HepG2 (cell line): ENCODE measurements around the gene MAPK7. TPM values are rescaled to one million over a fixed set of nuclear protein-coding genes. Genes with fewer than 3 reads are reported as not detected.

ENCODE experiments used
- CBX1 ChIP-seq: IDR thresholded peaks from one replicate; pipeline ENCODE4 v1.6.1; 2016; ENCODE audit warnings: antibody characterized with exemption, low read depth
- CREB1 ChIP-seq, 2 experiments: fragments of 450-650 bp in 1 of 2; IDR thresholded peaks; 2 replicates each; pipeline ENCODE4 v1.6.1; 2016 to 2017; ENCODE audit warnings: control low read depth in 1 of 2, mild to moderate bottlenecking in 1 of 2, missing compliant biosample characterization in 1 of 2, missing genetic modification characterization in 1 of 2
- DPF2 ChIP-seq: sonication (generic); formaldehyde crosslinking; IDR thresholded peaks from 2 replicates; pipeline ENCODE4 v1.4.0; 2020; ENCODE audit warnings: mild to moderate bottlenecking, low read depth, missing genetic modification reagents, borderline replicate concordance
- FOXC1 ChIP-seq: sonication (generic); formaldehyde crosslinking; IDR thresholded peaks from 2 replicates; pipeline ENCODE4 v1.8.0; 2022; ENCODE audit warnings: mild to moderate bottlenecking, missing genetic modification reagents, borderline replicate concordance
- GATA4 ChIP-seq: sonication (generic); IDR thresholded peaks from 2 replicates; pipeline ENCODE4 v1.6.1; 2016; ENCODE audit warnings: antibody characterized with exemption, low read depth, borderline replicate concordance
- GLI4 ChIP-seq: sonication (generic); formaldehyde crosslinking; IDR thresholded peaks from 2 replicates; pipeline ENCODE4 v1.5.1; 2020; ENCODE audit warnings: missing genetic modification reagents, mild to moderate bottlenecking, moderate library complexity, borderline replicate concordance
- HNF4G ChIP-seq, 2 experiments: sonication (generic) in 1 of 2; formaldehyde crosslinking in 1 of 2; IDR thresholded peaks; 2 replicates each; pipeline versions ENCODE4 v1.4.0 to v1.6.1; 2011 to 2020; ENCODE audit warnings: borderline replicate concordance in 2 of 2, low read depth in 2 of 2, mild to moderate bottlenecking in 2 of 2, low read length in 1 of 2, missing genetic modification reagents in 1 of 2, moderate library complexity in 1 of 2
- JDP2 ChIP-seq: sonication (generic); formaldehyde crosslinking; IDR thresholded peaks from 2 replicates; pipeline ENCODE4 v1.8.1; 2022; ENCODE audit warnings: missing genetic modification reagents, borderline replicate concordance
- MAFF ChIP-seq: IDR thresholded peaks from 2 replicates; pipeline ENCODE4 v1.6.1; 2011; ENCODE audit warnings: low read depth, low read length, improper control_type of control experiment
- MEF2D ChIP-seq: sonication (generic); formaldehyde crosslinking; IDR thresholded peaks from 2 replicates; pipeline ENCODE4 v1.5.1; 2020; ENCODE audit warnings: mild to moderate bottlenecking, missing genetic modification reagents
- RORA ChIP-seq: sonication (generic); formaldehyde crosslinking; IDR thresholded peaks from 2 replicates; pipeline ENCODE4 v1.5.0; 2020; ENCODE audit warnings: mild to moderate bottlenecking, missing genetic modification reagents, moderate library complexity
- SIN3A ChIP-seq: IDR thresholded peaks from 2 replicates; pipeline ENCODE4 v1.6.1; 2011; ENCODE audit warnings: low read depth, mild to moderate bottlenecking, control low read depth, low read length, borderline replicate concordance
- SIN3B ChIP-seq: fragments of 150-350 bp; IDR thresholded peaks from 2 replicates; pipeline ENCODE4 v1.6.1; 2014; ENCODE audit warnings: low read length
- ZFP36L1 ChIP-seq: sonication (generic); formaldehyde crosslinking; IDR thresholded peaks from 2 replicates; pipeline ENCODE4 v1.8.0; 2022; ENCODE audit warnings: mild to moderate bottlenecking, missing genetic modification reagents, moderate library complexity
- ZIK1 ChIP-seq: sonication (generic); formaldehyde crosslinking; IDR thresholded peaks from 2 replicates; pipeline ENCODE4 v1.5.0; 2020; ENCODE audit warnings: mild to moderate bottlenecking, low read depth, missing genetic modification reagents, borderline replicate concordance
- ZNF343 ChIP-seq: sonication (generic); formaldehyde crosslinking; IDR thresholded peaks from 2 replicates; pipeline ENCODE4 v1.4.0; 2020; ENCODE audit warnings: mild to moderate bottlenecking, missing genetic modification reagents
- ZNF460 ChIP-seq: sonication (generic); formaldehyde crosslinking; IDR thresholded peaks from 2 replicates; pipeline ENCODE4 v1.5.1; 2020; ENCODE audit warnings: missing genetic modification reagents, mild to moderate bottlenecking, borderline replicate concordance
- ZNF550 ChIP-seq: sonication (generic); formaldehyde crosslinking; IDR thresholded peaks from 2 replicates; pipeline ENCODE4 v1.4.0; 2020; ENCODE audit warnings: mild to moderate bottlenecking, missing genetic modification reagents, borderline replicate concordance
- ZNF552 ChIP-seq: sonication (generic); formaldehyde crosslinking; IDR thresholded peaks from 2 replicates; pipeline ENCODE4 v1.9.0; 2022; ENCODE audit warnings: missing genetic modification reagents, mild to moderate bottlenecking, borderline replicate concordance
- ZNF615 ChIP-seq: sonication (generic); formaldehyde crosslinking; IDR thresholded peaks from 2 replicates; pipeline ENCODE4 v1.5.0; 2020; ENCODE audit warnings: mild to moderate bottlenecking, missing genetic modification reagents, borderline replicate concordance
- ZNF891 ChIP-seq: sonication (generic); formaldehyde crosslinking; IDR thresholded peaks from 2 replicates; pipeline ENCODE4 v1.5.0; 2020; ENCODE audit warnings: mild to moderate bottlenecking, missing genetic modification reagents
- ZSCAN30 ChIP-seq: sonication (generic); formaldehyde crosslinking; IDR thresholded peaks from 2 replicates; pipeline ENCODE4 v1.5.0; 2020; ENCODE audit warnings: mild to moderate bottlenecking, missing genetic modification reagents
- polyA plus RNA-seq, 8 experiments: library from polyadenylated mRNA; depleted of rRNA in 3 of 8; stranded (reverse) in 7 of 8; unstranded in 1 of 8; fragments of >200 nt; fragmentation: Illumina TruSeq in 4 of 8; extraction: Trizol in 4 of 8; gene quantifications; 2 replicates each; pipeline versions ENCODE4 v1.2.1 to v1.2.3, GENCODE V29; 2011 to 2016; ENCODE audit warnings: low read depth in 4 of 8, missing spikeins in 1 of 8, mixed read lengths in 1 of 8; ENCODE audit not compliant: insufficient read depth in 1 of 8
- total RNA-seq, 5 experiments: library from RNA; depleted of rRNA; stranded (reverse); fragments of >200 nt; fragmentation: Illumina TruSeq; extraction: Trizol; gene quantifications; 2 replicates each; pipeline ENCODE4 v1.2.3, GENCODE V29; 2016; ENCODE audit warnings: low read depth in 1 of 5
- TF ChIP-seq, protein P1 (sequence below): sonication (generic); formaldehyde crosslinking; IDR thresholded peaks from 2 replicates; pipeline ENCODE4 v1.5.0; 2020; ENCODE audit warnings: mild to moderate bottlenecking, missing genetic modification reagents
- TF ChIP-seq, protein P2 (sequence below): sonication (generic); formaldehyde crosslinking; IDR thresholded peaks from 2 replicates; pipeline ENCODE4 v1.4.0; 2020; ENCODE audit warnings: missing genetic modification reagents
- TF ChIP-seq, protein P3 (sequence below): sonication (generic); formaldehyde crosslinking; IDR thresholded peaks from 2 replicates; pipeline ENCODE4 v1.4.0; 2020; ENCODE audit warnings: missing genetic modification reagents

Gene MAPK7
- total and polyA plus RNA-seq, 2 of the 13 experiments (the other 11 are each of a cell fraction or from before 2014, with no cell fraction given): 2.9 to 5.9 TPM

DNA sequence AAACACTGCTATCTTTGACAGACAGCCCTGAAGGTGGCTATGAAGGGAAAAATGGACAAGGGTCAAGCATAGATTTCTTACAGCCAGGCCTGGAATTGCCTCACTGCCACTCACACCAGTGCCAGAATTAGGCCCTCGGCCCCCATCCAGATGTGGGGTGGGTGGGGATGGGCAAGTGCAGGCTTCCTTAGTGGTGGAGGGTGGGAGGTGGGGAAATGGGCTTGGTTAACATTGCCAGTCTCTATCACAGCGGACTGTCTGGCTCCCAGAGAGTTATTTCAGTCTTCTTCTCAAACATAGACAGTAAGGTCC is 40.6 kb upstream of the MAPK7 start (continued):
- TF ChIP-seq, protein P1, sequence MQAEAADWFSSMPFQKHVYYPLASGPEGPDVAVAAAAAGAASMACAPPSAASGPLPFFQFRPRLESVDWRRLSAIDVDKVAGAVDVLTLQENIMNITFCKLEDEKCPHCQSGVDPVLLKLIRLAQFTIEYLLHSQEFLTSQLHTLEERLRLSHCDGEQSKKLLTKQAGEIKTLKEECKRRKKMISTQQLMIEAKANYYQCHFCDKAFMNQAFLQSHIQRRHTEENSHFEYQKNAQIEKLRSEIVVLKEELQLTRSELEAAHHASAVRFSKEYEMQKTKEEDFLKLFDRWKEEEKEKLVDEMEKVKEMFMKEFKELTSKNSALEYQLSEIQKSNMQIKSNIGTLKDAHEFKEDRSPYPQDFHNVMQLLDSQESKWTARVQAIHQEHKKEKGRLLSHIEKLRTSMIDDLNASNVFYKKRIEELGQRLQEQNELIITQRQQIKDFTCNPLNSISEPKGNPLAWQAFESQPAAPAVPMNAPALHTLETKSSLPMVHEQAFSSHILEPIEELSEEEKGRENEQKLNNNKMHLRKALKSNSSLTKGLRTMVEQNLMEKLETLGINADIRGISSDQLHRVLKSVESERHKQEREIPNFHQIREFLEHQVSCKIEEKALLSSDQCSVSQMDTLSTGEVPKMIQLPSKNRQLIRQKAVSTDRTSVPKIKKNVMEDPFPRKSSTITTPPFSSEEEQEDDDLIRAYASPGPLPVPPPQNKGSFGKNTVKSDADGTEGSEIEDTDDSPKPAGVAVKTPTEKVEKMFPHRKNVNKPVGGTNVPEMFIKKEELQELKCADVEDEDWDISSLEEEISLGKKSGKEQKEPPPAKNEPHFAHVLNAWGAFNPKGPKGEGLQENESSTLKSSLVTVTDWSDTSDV (CRISPR knock-in tag): no peak
- TF ChIP-seq CBX1: no peak
- TF ChIP-seq ZNF550 (CRISPR knock-in tag): no peak
- TF ChIP-seq DPF2 (CRISPR knock-in tag): no peak
- no peak for TF ChIP-seq ZNF460
- TF ChIP-seq GLI4: no peak
- TF ChIP-seq ZFP36L1 (CRISPR knock-in tag): no peak
- no peak for TF ChIP-seq JDP2 (CRISPR knock-in tag)
- peak; percentile 27; the same call in 1 of the 2 replicates for TF ChIP-seq SIN3A
- 0 out of 2 replicates have a peak, but pooled peaks have one; percentile 26 for TF ChIP-seq ZSCAN30 (CRISPR knock-in tag)
- TF ChIP-seq ZIK1 (CRISPR knock-in tag): no peak
- TF ChIP-seq RORA (CRISPR knock-in tag): no peak
- TF ChIP-seq ZNF891: no peak
- TF ChIP-seq CREB1 (IDR thresholded peaks at IDR 0.05): no peak
- no peak for TF ChIP-seq CREB1 (CRISPR knock-in tag; IDR thresholded peaks at IDR 0.05)
- TF ChIP-seq, protein P2, sequence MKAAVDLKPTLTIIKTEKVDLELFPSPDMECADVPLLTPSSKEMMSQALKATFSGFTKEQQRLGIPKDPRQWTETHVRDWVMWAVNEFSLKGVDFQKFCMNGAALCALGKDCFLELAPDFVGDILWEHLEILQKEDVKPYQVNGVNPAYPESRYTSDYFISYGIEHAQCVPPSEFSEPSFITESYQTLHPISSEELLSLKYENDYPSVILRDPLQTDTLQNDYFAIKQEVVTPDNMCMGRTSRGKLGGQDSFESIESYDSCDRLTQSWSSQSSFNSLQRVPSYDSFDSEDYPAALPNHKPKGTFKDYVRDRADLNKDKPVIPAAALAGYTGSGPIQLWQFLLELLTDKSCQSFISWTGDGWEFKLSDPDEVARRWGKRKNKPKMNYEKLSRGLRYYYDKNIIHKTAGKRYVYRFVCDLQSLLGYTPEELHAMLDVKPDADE (CRISPR knock-in tag): peak; percentile 79; the same call in 1 of the 2 replicates
- TF ChIP-seq, protein P3, sequence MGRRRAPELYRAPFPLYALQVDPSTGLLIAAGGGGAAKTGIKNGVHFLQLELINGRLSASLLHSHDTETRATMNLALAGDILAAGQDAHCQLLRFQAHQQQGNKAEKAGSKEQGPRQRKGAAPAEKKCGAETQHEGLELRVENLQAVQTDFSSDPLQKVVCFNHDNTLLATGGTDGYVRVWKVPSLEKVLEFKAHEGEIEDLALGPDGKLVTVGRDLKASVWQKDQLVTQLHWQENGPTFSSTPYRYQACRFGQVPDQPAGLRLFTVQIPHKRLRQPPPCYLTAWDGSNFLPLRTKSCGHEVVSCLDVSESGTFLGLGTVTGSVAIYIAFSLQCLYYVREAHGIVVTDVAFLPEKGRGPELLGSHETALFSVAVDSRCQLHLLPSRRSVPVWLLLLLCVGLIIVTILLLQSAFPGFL (CRISPR knock-in tag): no peak
- no peak for TF ChIP-seq FOXC1
- TF ChIP-seq ZNF615 (CRISPR knock-in tag): peak; percentile 36; the same call in 1 of the 2 replicates
- no peak for TF ChIP-seq ZNF552 (CRISPR knock-in tag)
- no peak for TF ChIP-seq MAFF
- no peak for TF ChIP-seq ZNF343 (CRISPR knock-in tag)
- TF ChIP-seq MEF2D: no peak
- TF ChIP-seq GATA4: no peak
- no peak for TF ChIP-seq SIN3B
- TF ChIP-seq HNF4G (IDR thresholded peaks at IDR 0.05; ENCODE audit: borderline replicate concordance, low read depth, low read length): no peak
- no peak for TF ChIP-seq HNF4G (CRISPR knock-in tag; IDR thresholded peaks at IDR 0.05; ENCODE audit: borderline replicate concordance, low read depth)
